K562 (cell line): ENCODE data around the gene HELZ. TPM values are rescaled to one million over a fixed set of nuclear protein-coding genes. Genes with fewer than 3 reads are reported as not detected.
"Not testable (repeated sequence)": the region's sequence is repeated elsewhere in the genome, so short reads cannot be mapped to it uniquely, and the experiment has no call there.

Experiments used
- ATAC-seq: fragments of 200-7000 bp; cut with Tn5 transposase; 3 replicates; pipeline ENCODE4 v1.9.1; 2020; ENCODE audit warnings: moderate library complexity
- BruUV-seq: library from RNA; stranded (reverse); fragments of 400-500 nt; replicated peaks from 2 replicates; lab custom pipeline; 2021; lab: Mats Ljungman, UMichigan
- CTCF ChIA-PET: fragments of 300-600 bp; formaldehyde crosslinking; extraction: SDS; loops from one replicate; lab custom pipeline; 2021; ENCODE audit warnings: low intra/inter-chr PET ratio; lab: Yijun Ruan, JAX
- POLR2A ChIA-PET: fragments of 300-600, 350-650 bp; sonication (Branson Sonifier 250); formaldehyde crosslinking; extraction: SDS; loops from one replicate; lab custom pipeline; 2021; ENCODE audit warnings: antibody characterized with exemption, inconsistent platforms; lab: Yijun Ruan, JAX
- DNase-seq, 4 experiments: peaks; one replicate each; pipeline versions ENCODE4 v3.0.0 to v3.0.0-alpha.2; 2011 to 2018; ENCODE audit warnings: low spot score in 3 of 4, mixed read lengths in 3 of 4; ENCODE audit errors: extremely low read depth in 1 of 4
- FAIRE-seq: peaks from 2 replicates; lab custom pipeline; 2011; peaks lifted over from hg19 to GRCh38; lab: Jason Lieb, UNC
- H2AFZ ChIP-seq: 2 replicates; pipeline ENCODE4 v1.6.0; 2011; ENCODE audit warnings: low read depth, low read length, control low read depth, inconsistent platforms
- H3K27ac ChIP-seq: fragments of 200-600 bp; 3 replicates; pipeline ENCODE4 v1.8.0; 2011; ENCODE audit warnings: low read depth, mild to moderate bottlenecking, control low read depth, inconsistent platforms, low read length, moderate library complexity, mixed read lengths; ENCODE audit errors: extremely low read depth
- H3K27me3 ChIP-seq, 2 experiments: fragments of 300-600 bp in 1 of 2; 2 replicates in 1 of 2; 3 replicates in 1 of 2; pipeline versions ENCODE4 v1.6.0 to v1.8.0; 2011; ENCODE audit warnings: inconsistent platforms in 2 of 2, low read length in 2 of 2, mild to moderate bottlenecking in 1 of 2, mixed read lengths in 1 of 2, moderate library complexity in 1 of 2; ENCODE audit not compliant: control insufficient read depth in 2 of 2, insufficient read depth in 2 of 2
- H3K36me3 ChIP-seq: fragments of 300-600 bp; 3 replicates; pipeline ENCODE4 v1.8.0; 2011; ENCODE audit warnings: mild to moderate bottlenecking, low read length, inconsistent platforms; ENCODE audit not compliant: control insufficient read depth, insufficient read depth
- H3K4me1 ChIP-seq, 2 experiments: fragments of 200-600 bp in 1 of 2; replicated peaks in 1 of 2; 2 replicates in 1 of 2; 3 replicates in 1 of 2; pipeline versions ENCODE4 v1.5.1 to v1.8.0; 2011; ENCODE audit warnings: inconsistent platforms in 2 of 2, low read length in 2 of 2, mild to moderate bottlenecking in 1 of 2, mixed read lengths in 1 of 2, moderate library complexity in 1 of 2; ENCODE audit not compliant: control insufficient read depth in 2 of 2, insufficient read depth in 2 of 2
- H3K4me2 ChIP-seq: 2 replicates; pipeline ENCODE4 v1.6.1; 2011; ENCODE audit warnings: low read length, control low read depth, inconsistent platforms, mixed read lengths; ENCODE audit not compliant: insufficient read depth
- H3K4me3 ChIP-seq: fragments of 200-600 bp; sonication (generic), shearing (Covaris generic); 2 replicates; pipeline ENCODE4 v1.5.1; 2016; ENCODE audit warnings: control low read depth, inconsistent platforms
- H3K79me2 ChIP-seq: fragments of 200-600 bp; 3 replicates; pipeline ENCODE4 v1.8.0; 2011; ENCODE audit warnings: low read length, inconsistent platforms; ENCODE audit not compliant: control insufficient read depth, insufficient read depth
- H3K9ac ChIP-seq, 2 experiments: 2 replicates each; pipeline versions ENCODE4 v1.6.0 to v1.6.1; 2011; ENCODE audit warnings: low read depth in 2 of 2, low read length in 2 of 2, control low read depth in 1 of 2, inconsistent platforms in 1 of 2, mild to moderate bottlenecking in 1 of 2, mixed read lengths in 1 of 2; ENCODE audit not compliant: insufficient read depth in 1 of 2
- H3K9me1 ChIP-seq: one replicate; pipeline ENCODE4 v1.6.0; 2011; ENCODE audit warnings: inconsistent platforms, mild to moderate bottlenecking, low read length, moderate library complexity; ENCODE audit not compliant: control insufficient read depth, insufficient read depth
- H3K9me3 ChIP-seq: replicated peaks from 2 replicates; pipeline ENCODE4 v1.5.1; 2011; ENCODE audit warnings: low read depth, low read length, inconsistent platforms; ENCODE audit not compliant: control insufficient read depth, insufficient read depth
- H4K20me1 ChIP-seq: replicated peaks from 2 replicates; pipeline ENCODE4 v1.6.1; 2011; ENCODE audit warnings: low read length, inconsistent platforms, mixed read lengths; ENCODE audit not compliant: control insufficient read depth, insufficient read depth
- ARID1B ChIP-seq: fragments of 450-650 bp; IDR thresholded peaks from 2 replicates; pipeline ENCODE4 v1.6.1; 2016; ENCODE audit warnings: antibody characterized with exemption, mild to moderate bottlenecking, inconsistent platforms
- BRD9 ChIP-seq: fragments of 450-650 bp; IDR thresholded peaks from 2 replicates; pipeline ENCODE4 v1.6.1; 2018; ENCODE audit warnings: low read depth; ENCODE audit not compliant: partially characterized antibody
- CBFA2T3 ChIP-seq: fragments of 450-650 bp; IDR thresholded peaks from 2 replicates; pipeline ENCODE4 v1.6.1; 2017
- CEBPB ChIP-seq: fragments of 450-650 bp; IDR thresholded peaks from 2 replicates; pipeline ENCODE4 v1.6.1; 2016; ENCODE audit warnings: missing genetic modification characterization, missing compliant biosample characterization
- CEBPG ChIP-seq, 3 experiments: fragments of 200-800 bp in 1 of 3; sonication (Bioruptor generic) in 1 of 3; sonication (generic) in 1 of 3; formaldehyde crosslinking in 1 of 3; IDR thresholded peaks in 2 of 3; conservative IDR thresholded peaks in 1 of 3; 2 replicates each; pipeline versions ENCODE4 v1.6.1 to v1.8.0; 2016 to 2022; ENCODE audit warnings: missing compliant biosample characterization in 2 of 3, missing genetic modification characterization in 2 of 3, mild to moderate bottlenecking in 1 of 3, missing genetic modification reagents in 1 of 3
- DPF2 ChIP-seq: fragments of 450-650 bp; IDR thresholded peaks from 2 replicates; pipeline ENCODE4 v1.6.1; 2016
- EZH2 ChIP-seq: IDR thresholded peaks from 2 replicates; pipeline ENCODE4 v1.6.1; 2012; ENCODE audit warnings: low read depth, mild to moderate bottlenecking, inconsistent platforms, low read length, borderline replicate concordance
- JUN ChIP-seq, 2 experiments: sonication (generic) in 1 of 2; formaldehyde crosslinking in 1 of 2; IDR thresholded peaks; 2 replicates each; pipeline versions ENCODE4 v1.6.1 to v1.8.0; 2012 to 2022; ENCODE audit warnings: borderline replicate concordance in 2 of 2, mild to moderate bottlenecking in 2 of 2, improper control_type of control experiment in 1 of 2, low read depth in 1 of 2, low read length in 1 of 2, missing genetic modification reagents in 1 of 2
- JUND ChIP-seq, 2 experiments: IDR thresholded peaks; 2 replicates in 1 of 2; 3 replicates in 1 of 2; pipeline ENCODE4 v1.6.1; 2011; ENCODE audit warnings: borderline replicate concordance in 2 of 2, low read depth in 2 of 2, low read length in 2 of 2, improper control_type of control experiment in 1 of 2, missing biosample characterization in 1 of 2, missing genetic modification characterization in 1 of 2, missing genetic modification reagents in 1 of 2
- MCM5 ChIP-seq: fragments of 450-650 bp; IDR thresholded peaks from 2 replicates; pipeline ENCODE4 v1.6.1; 2016; ENCODE audit warnings: low read depth
- NFIC ChIP-seq: fragments of 450-650 bp; IDR thresholded peaks from 2 replicates; pipeline ENCODE4 v1.6.1; 2017; ENCODE audit warnings: mild to moderate bottlenecking, inconsistent platforms
- SAP30 ChIP-seq: fragments of 200-600 bp; sonication (generic); IDR thresholded peaks from 2 replicates; pipeline ENCODE4 v1.6.1; 2012; ENCODE audit warnings: borderline replicate concordance, low read depth, mild to moderate bottlenecking, moderate library complexity, low read length, control low read depth, inconsistent platforms; ENCODE audit not compliant: insufficient read depth, poor library complexity, severe bottlenecking
- SMARCA4 ChIP-seq: fragments of 450-650 bp; IDR thresholded peaks from 2 replicates; pipeline ENCODE4 v1.6.1; 2016
- SMARCE1 ChIP-seq: fragments of 450-650 bp; IDR thresholded peaks from 2 replicates; pipeline ENCODE4 v1.7.1; 2016; ENCODE audit warnings: mild to moderate bottlenecking
- ZBED1 ChIP-seq: IDR thresholded peaks from 2 replicates; pipeline ENCODE4 v1.6.1; 2014
- WGBS: fragments of 100-300 bp; shearing (Covaris generic); methylation state at CpG from one replicate; pipeline ENCODE4 v1.1.6; 2016; ENCODE audit warnings: low coverage, mixed read lengths; ENCODE audit not compliant: insufficient coverage; ENCODE audit errors: missing lambda C conversion rate; 5-methylcytosine and 5-hydroxymethylcytosine counted together
- in situ Hi-C: fragments of 300-500 bp; cut with MboI; formaldehyde crosslinking; loops from 4 replicates; pipeline ENCODE4 v1.15.0; 2018; ENCODE audit warnings: inconsistent platforms, mixed read lengths
- intact Hi-C: fragments of 100-400 bp; cut with micrococcal nuclease; formaldehyde crosslinking; loops from 2 replicates; pipeline ENCODE4 v1.14.2; 2022
- polyA plus RNA-seq, 8 experiments: library from polyadenylated mRNA; depleted of rRNA in 4 of 8; stranded (reverse) in 5 of 8; unstranded in 3 of 8; fragments of >200 nt; fragmentation: Nextera tagmentation in 2 of 8; fragmentation: Illumina TruSeq in 1 of 8; extraction: Ambion mirVana in 2 of 8; extraction: Trizol in 1 of 8; gene quantifications; 2 replicates each; pipeline versions ENCODE4 v1.2.1 to v1.2.3, GENCODE V29; 2011 to 2014; ENCODE audit warnings: inconsistent platforms in 1 of 8, missing spikeins in 1 of 8
- total RNA-seq, 7 experiments: library from RNA; depleted of rRNA in 6 of 7; stranded (reverse); fragments of >200 nt in 6 of 7; fragmentation: Illumina TruSeq in 2 of 7; extraction: Trizol in 2 of 7; gene quantifications; 2 replicates each; pipeline versions ENCODE4 v1.2.1 to v1.2.3, GENCODE V29; 2011 to 2021; ENCODE audit warnings: low replicate concordance in 1 of 7

HELZ gene
- total and polyA plus RNA-seq, 9 of the 15 experiments (the other 6 are each of a cell fraction or from before 2014, with no cell fraction given), result 5.2 to 39.8 (median 17.3) TPM

DNA sequence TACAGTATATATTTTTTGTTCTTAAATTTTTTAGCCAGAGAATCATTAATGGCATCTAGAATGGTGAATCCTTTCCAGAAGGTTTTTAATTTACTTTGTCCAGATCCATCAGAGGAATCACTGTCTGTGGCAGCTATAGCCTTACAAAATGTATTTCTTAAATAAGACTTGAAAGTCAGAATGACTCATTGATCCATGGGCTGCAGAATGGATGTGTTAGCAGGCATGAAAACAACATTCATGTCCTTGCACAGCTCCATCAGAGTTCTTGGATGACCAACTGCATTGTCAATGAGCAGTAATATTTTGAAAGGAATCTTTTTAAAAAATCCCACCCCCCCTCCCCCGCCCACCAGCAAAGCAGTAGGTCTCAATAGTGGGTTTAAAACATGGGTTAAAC is 149.2 kb downstream of the HELZ start:
- in situ Hi-C loops, result no loop called here
- no peak for DNase-seq
- TF ChIP-seq EZH2, result no peak
- no peak for TF ChIP-seq ZBED1
- TF ChIP-seq BRD9, result no peak
- no peak for TF ChIP-seq MCM5
- no peak for TF ChIP-seq SAP30
- TF ChIP-seq CEBPG (CRISPR knock-in tag; IDR thresholded peaks at IDR 0.05), result no peak
- no peak for TF ChIP-seq CEBPG (tag; conservative IDR thresholded peaks at IDR 0.05 in 1 of 2, IDR thresholded peaks at IDR 0.05 in 1 of 2)
- FAIRE-seq, result no peak
- H3K27me3 ChIP-seq, result no peaks in the 10 kb centered on the region
- H3K27ac ChIP-seq, result no peak overlapping the region
- H3K4me1 ChIP-seq, result no peaks in the 10 kb centered on the region
- ChIA-PET POLR2A (interaction anchor here (0.9 kb wide), 1 partner anchor 17 kb away, joined by 4 read pairs; no protein-coding TSS in a partner anchor), CTCF (no interaction called here)
- intact Hi-C loops, result no loop called here
- no peak overlapping the region for H3K4me2 ChIP-seq
- H3K9me3 ChIP-seq, result no peaks in the 10 kb centered on the region
- H2AFZ ChIP-seq, result no peak overlapping the region
- H4K20me1 ChIP-seq, result no peaks in the 10 kb centered on the region
- BruUV-seq, result no TSS peak
- H3K4me3 ChIP-seq, result no peak overlapping the region
- no peak for ATAC-seq
- no peaks in the 10 kb centered on the region; the same call in 2 of the 3 replicates for H3K36me3 ChIP-seq
- peaks cover 16% of the 10 kb centered on the region for H3K79me2 ChIP-seq
- 60% methylated on average over 1 of the region's 1 CpG for WGBS
- no peak overlapping the region for H3K9ac ChIP-seq
- no peaks in the 10 kb centered on the region for H3K9me1 ChIP-seq

DNA sequence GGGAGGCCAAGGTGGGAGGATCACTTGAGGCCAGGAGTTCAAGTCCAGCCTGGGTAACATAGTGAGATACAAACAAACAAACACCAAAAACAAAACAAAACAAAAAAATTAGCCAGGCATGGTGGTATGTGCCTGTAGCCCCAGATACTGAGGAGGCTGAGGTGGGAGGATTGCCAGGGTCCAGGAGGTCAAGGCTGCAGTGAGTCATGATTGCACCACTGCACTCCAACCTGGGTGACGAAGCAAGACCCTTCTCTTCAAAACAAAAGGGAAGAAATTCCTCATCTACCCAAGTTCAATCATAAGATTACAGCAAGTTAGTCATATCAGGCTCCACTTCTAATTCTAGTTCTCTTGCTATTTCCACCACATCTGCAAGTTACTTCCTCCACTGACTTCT is 149.7 kb downstream of the HELZ start:
- H3K9me3 ChIP-seq; H3K4me2 ChIP-seq; H4K20me1 ChIP-seq; H3K27ac ChIP-seq; H3K9ac ChIP-seq; ATAC-seq; H3K4me1 ChIP-seq; H3K4me3 ChIP-seq; BruUV-seq; POLR2A ChIA-PET; H2AFZ ChIP-seq; in situ Hi-C loops; intact Hi-C loops; H3K9me1 ChIP-seq; H3K36me3 ChIP-seq; CTCF ChIA-PET; H3K27me3 ChIP-seq; TF ChIP-seq JUN (CRISPR knock-in tag; IDR thresholded peaks at IDR 0.05; ENCODE audit: borderline replicate concordance); JUND (tag; IDR thresholded peaks at IDR 0.05; ENCODE audit: borderline replicate concordance, low read depth, low read length): not testable (repeated sequence)
- WGBS, result 33% methylated on average over 1 of the region's 1 CpG
- FAIRE-seq, result peak; percentile 23
- DNase-seq, result peak in 1 of 4 experiments; percentile 36
- peaks cover 15% of the 10 kb centered on the region for H3K79me2 ChIP-seq
- 0 out of 2 replicates have a peak, but pooled peaks have one; percentile 36 for TF ChIP-seq JUN (IDR thresholded peaks at IDR 0.05; ENCODE audit: borderline replicate concordance, low read depth, low read length)
- peak; percentile 41; the same call in 1 of the 2 replicates for TF ChIP-seq SMARCE1
- peak; percentile 32; the same call in 1 of the 2 replicates for TF ChIP-seq NFIC
- TF ChIP-seq CEBPB (tag), result peak; percentile 76
- TF ChIP-seq JUND (IDR thresholded peaks at IDR 0.05; ENCODE audit: borderline replicate concordance, low read depth, low read length), result peak; percentile 46; the same call in 1 of the 2 replicates
- peak; percentile 72 for TF ChIP-seq SMARCA4
- TF ChIP-seq CBFA2T3, result peak; percentile 58
- TF ChIP-seq ARID1B, result peak; percentile 66
- TF ChIP-seq DPF2, result peak; percentile 68; the same call in 1 of the 2 replicates
- TF ChIP-seq CEBPG (CRISPR knock-in tag; IDR thresholded peaks at IDR 0.05), result peak; percentile 44; the same call in 1 of the 2 replicates
- TF ChIP-seq CEBPG (tag; conservative IDR thresholded peaks at IDR 0.05 in 1 of 2, IDR thresholded peaks at IDR 0.05 in 1 of 2), result peak in 1 of 2 experiments; percentile 80; a peak in 2 of 4 replicates
